ENCODE measurements around the gene TRRAP. TPM values are rescaled to one million over a fixed set of nuclear protein-coding genes. Genes with fewer than 3 reads are reported as not detected.

Gene TRRAP
- total RNA-seq, 1 donor from 2014 or later, result 30.4 TPM

GRCh38 chr7:98848918-98849317 lies 29.4 kb upstream of the TRRAP start:
- Mint-ChIP-seq H3K27ac (ENCODE audit: unreplicated experiment) (no peak overlapping the region), H3K36me3 (ENCODE audit: low read depth) (peaks cover 21% of the 10 kb centered on the region), H3K9me3 (ENCODE audit: low read depth) (peaks cover 4% of the 10 kb centered on the region), H3K4me3 (ENCODE audit: unreplicated experiment) (no peak overlapping the region), H3K27me3 (ENCODE audit: low read depth) (no peaks in the 10 kb centered on the region), H3K4me1 (ENCODE audit: low read depth) (peaks cover 12% of the 10 kb centered on the region)
- no peak for TF ChIP-seq CTCF (IDR thresholded peaks at IDR 0.05)
- no peak for DNase-seq (ENCODE audit: low spot score)

- no peak for TF ChIP-seq CTCF (IDR thresholded peaks at IDR 0.05)
- Mint-ChIP-seq H3K9me3 (ENCODE audit: low read depth) (peaks cover 4% of the 10 kb centered on the region), H3K4me3 (ENCODE audit: unreplicated experiment) (no peak overlapping the region), H3K27me3 (ENCODE audit: low read depth) (no peaks in the 10 kb centered on the region), H3K36me3 (ENCODE audit: low read depth) (peaks cover 20% of the 10 kb centered on the region), H3K27ac (ENCODE audit: unreplicated experiment) (no peak overlapping the region), H3K4me1 (ENCODE audit: low read depth) (peaks cover 18% of the 10 kb centered on the region)
- no peak for DNase-seq (ENCODE audit: low spot score)
These were observed 25.5 kb upstream of the TRRAP start for GRCh38 chr7:98852826-98853225.

GRCh38 chr7:98855610-98856422 lies 22.5 kb upstream of the TRRAP start:
- H3K27ac Mint-ChIP-seq (ENCODE audit: unreplicated experiment), result no peak overlapping the region
- TF ChIP-seq CTCF (IDR thresholded peaks at IDR 0.05), result no peak
- DNase-seq (ENCODE audit: low spot score), result no peak
- H3K9me3 Mint-ChIP-seq (ENCODE audit: low read depth), result no peaks in the 10 kb centered on the region
- H3K27me3 Mint-ChIP-seq (ENCODE audit: low read depth), result no peaks in the 10 kb centered on the region
- H3K36me3 Mint-ChIP-seq (ENCODE audit: low read depth), result peaks cover 10% of the 10 kb centered on the region
- H3K4me3 Mint-ChIP-seq (ENCODE audit: unreplicated experiment), result no peak overlapping the region
- H3K4me1 Mint-ChIP-seq (ENCODE audit: low read depth), result peaks cover 18% of the 10 kb centered on the region

GRCh38 chr7:98860071-98860470 lies 18.3 kb upstream of the TRRAP start:
- DNase-seq (ENCODE audit: low spot score), result no peak
- peaks cover 4% of the 10 kb centered on the region for H3K36me3 Mint-ChIP-seq (ENCODE audit: low read depth)
- peaks cover 13% of the 10 kb centered on the region for H3K4me1 Mint-ChIP-seq (ENCODE audit: low read depth)
- no peak overlapping the region for H3K4me3 Mint-ChIP-seq (ENCODE audit: unreplicated experiment)
- no peaks in the 10 kb centered on the region for H3K27me3 Mint-ChIP-seq (ENCODE audit: low read depth)
- no peak overlapping the region for H3K27ac Mint-ChIP-seq (ENCODE audit: unreplicated experiment)
- no peak for TF ChIP-seq CTCF (IDR thresholded peaks at IDR 0.05)
- H3K9me3 Mint-ChIP-seq (ENCODE audit: low read depth), result no peaks in the 10 kb centered on the region

GRCh38 chr7:98862203-98862602 lies 16.1 kb upstream of the TRRAP start:
- Mint-ChIP-seq H3K27ac (ENCODE audit: unreplicated experiment) (no peak overlapping the region), H3K27me3 (ENCODE audit: low read depth) (no peaks in the 10 kb centered on the region), H3K4me3 (ENCODE audit: unreplicated experiment) (no peak overlapping the region), H3K9me3 (ENCODE audit: low read depth) (no peaks in the 10 kb centered on the region), H3K4me1 (ENCODE audit: low read depth) (peaks cover 34% of the 10 kb centered on the region), H3K36me3 (ENCODE audit: low read depth) (peaks cover 3% of the 10 kb centered on the region)
- DNase-seq (ENCODE audit: low spot score), result no peak
- TF ChIP-seq CTCF (IDR thresholded peaks at IDR 0.05), result no peak

All from chondrocyte (in vitro differentiated cells).